ENCODE results near the gene SMIM21. TPM values are rescaled to one million over a fixed set of nuclear protein-coding genes. Genes with fewer than 3 reads are reported as not detected.
A peak's percentile ranks its signal among the peaks of the same experiment; 100 is the strongest.

The SMIM21 gene
- polyA plus RNA-seq = not detected

GRCh38 chr18:75427603-75428002, at the start of gene SMIM21:
SMIM21 (minus strand) TSS chr18:75427703; CDS start chr18:75427563, 140 bp downstream.
- DNase-seq = no peak
- H3K27me3 Mint-ChIP-seq (ENCODE audit: low read depth in 3 of 3) = peaks cover 2 to 7% (median 4%) of the 10 kb centered on the region in 3 donors
- no peak within 1 kb of the TSS for H3K4me3 Mint-ChIP-seq
- H3K36me3 Mint-ChIP-seq = no peaks in the 10 kb centered on the region
- H3K4me1 Mint-ChIP-seq = peaks cover 0 to 6% of the 10 kb centered on the region in 2 donors
- peaks cover 0 to 2% (median 0%) of the 10 kb centered on the region in 6 donors for H3K9me3 Mint-ChIP-seq
- H3K27ac Mint-ChIP-seq = no peak within 1 kb of the TSS

- H3K27ac Mint-ChIP-seq = no peak overlapping the region
- H3K27me3 Mint-ChIP-seq (ENCODE audit: low read depth in 3 of 3) = peaks cover 3 to 9% (median 5%) of the 10 kb centered on the region in 3 donors
- H3K4me1 Mint-ChIP-seq = no peaks in the 10 kb centered on the region
- no peaks in the 10 kb centered on the region for H3K9me3 Mint-ChIP-seq
- H3K4me3 Mint-ChIP-seq = no peak overlapping the region
- no peak for DNase-seq
- no peaks in the 10 kb centered on the region for H3K36me3 Mint-ChIP-seq
Measured at GRCh38 chr18:75475228-75475627, 47.7 kb upstream of the SMIM21 start.

- H3K4me1 Mint-ChIP-seq = no peaks in the 10 kb centered on the region
- no peak overlapping the region for H3K4me3 Mint-ChIP-seq
- no peak for DNase-seq
- H3K27me3 Mint-ChIP-seq (ENCODE audit: low read depth in 3 of 3) = peaks cover 3 to 9% (median 7%) of the 10 kb centered on the region in 3 donors
- no peaks in the 10 kb centered on the region for H3K36me3 Mint-ChIP-seq
- no peaks in the 10 kb centered on the region for H3K9me3 Mint-ChIP-seq
- no peak overlapping the region for H3K27ac Mint-ChIP-seq
Measured at GRCh38 chr18:75474332-75474731, 46.8 kb upstream of the SMIM21 start.

- no peaks in the 10 kb centered on the region for H3K4me1 Mint-ChIP-seq
- no peak overlapping the region for H3K4me3 Mint-ChIP-seq
- no peaks in the 10 kb centered on the region for H3K36me3 Mint-ChIP-seq
- peaks cover 3 to 12% (median 8%) of the 10 kb centered on the region in 3 donors for H3K27me3 Mint-ChIP-seq (ENCODE audit: low read depth in 3 of 3)
- H3K27ac Mint-ChIP-seq = no peak overlapping the region
- DNase-seq = no peak
- H3K9me3 Mint-ChIP-seq = no peaks in the 10 kb centered on the region
Measured at GRCh38 chr18:75473316-75473715, 45.8 kb upstream of the SMIM21 start.

- Mint-ChIP-seq H3K27ac (no peak overlapping the region), H3K4me3 (no peak overlapping the region), H3K36me3 (no peaks in the 10 kb centered on the region), H3K9me3 (no peaks in the 10 kb centered on the region), H3K27me3 (ENCODE audit: low read depth in 3 of 3) (peaks cover 3 to 8% (median 8%) of the 10 kb centered on the region in 3 donors), H3K4me1 (no peaks in the 10 kb centered on the region)
- DNase-seq = no peak
Measured at GRCh38 chr18:75472906-75473305, 45.4 kb upstream of the SMIM21 start.

GRCh38 chr18:75472396-75472795, 44.9 kb upstream of the SMIM21 start:
- Mint-ChIP-seq H3K27ac (no peak overlapping the region), H3K4me1 (no peaks in the 10 kb centered on the region), H3K27me3 (ENCODE audit: low read depth in 3 of 3) (peaks cover 3 to 8% (median 5%) of the 10 kb centered on the region in 3 donors), H3K36me3 (no peaks in the 10 kb centered on the region), H3K9me3 (no peaks in the 10 kb centered on the region), H3K4me3 (no peak overlapping the region)
- DNase-seq = no peak

- H3K36me3 Mint-ChIP-seq = no peaks in the 10 kb centered on the region
- DNase-seq = no peak
- H3K4me3 Mint-ChIP-seq = no peak overlapping the region
- no peaks in the 10 kb centered on the region for H3K4me1 Mint-ChIP-seq
- no peaks in the 10 kb centered on the region for H3K9me3 Mint-ChIP-seq
- H3K27me3 Mint-ChIP-seq (ENCODE audit: low read depth in 3 of 3) = peaks cover 3 to 8% (median 5%) of the 10 kb centered on the region in 3 donors
- no peak overlapping the region for H3K27ac Mint-ChIP-seq
Measured at GRCh38 chr18:75471850-75472249, 44.3 kb upstream of the SMIM21 start.

- H3K9me3 Mint-ChIP-seq = no peaks in the 10 kb centered on the region
- H3K27ac Mint-ChIP-seq = no peak overlapping the region
- H3K4me3 Mint-ChIP-seq = no peak overlapping the region
- H3K27me3 Mint-ChIP-seq (ENCODE audit: low read depth in 3 of 3) = peaks cover 3 to 10% (median 5%) of the 10 kb centered on the region in 3 donors
- no peaks in the 10 kb centered on the region for H3K4me1 Mint-ChIP-seq
- H3K36me3 Mint-ChIP-seq = no peaks in the 10 kb centered on the region
- DNase-seq = no peak
Measured at GRCh38 chr18:75467851-75468250, 40.3 kb upstream of the SMIM21 start.

GRCh38 chr18:75467281-75467795, 39.8 kb upstream of the SMIM21 start:
- no peaks in the 10 kb centered on the region for H3K36me3 Mint-ChIP-seq
- H3K4me1 Mint-ChIP-seq = no peaks in the 10 kb centered on the region
- no peaks in the 10 kb centered on the region for H3K9me3 Mint-ChIP-seq
- H3K4me3 Mint-ChIP-seq = no peak overlapping the region
- no peak for DNase-seq
- no peak overlapping the region for H3K27ac Mint-ChIP-seq
- peaks cover 1 to 10% (median 5%) of the 10 kb centered on the region in 3 donors for H3K27me3 Mint-ChIP-seq (ENCODE audit: low read depth in 3 of 3)

- H3K36me3 Mint-ChIP-seq = no peaks in the 10 kb centered on the region
- H3K4me1 Mint-ChIP-seq = no peaks in the 10 kb centered on the region
- H3K9me3 Mint-ChIP-seq = no peaks in the 10 kb centered on the region
Measured at GRCh38 chr18:75464356-75464755, 36.9 kb upstream of the SMIM21 start.

GRCh38 chr18:75462178-75462832, 34.8 kb upstream of the SMIM21 start:
- Mint-ChIP-seq H3K4me3 (no peak overlapping the region), H3K36me3 (peaks cover 0 to 4% (median 0%) of the 10 kb centered on the region in 3 donors), H3K9me3 (peaks cover 0 to 4% (median 0%) of the 10 kb centered on the region in 6 donors), H3K27ac (no peak overlapping the region), H3K27me3 (ENCODE audit: low read depth in 3 of 3) (peaks cover 3 to 10% (median 6%) of the 10 kb centered on the region in 3 donors), H3K4me1 (no peaks in the 10 kb centered on the region)
- no peak for DNase-seq

More at GRCh38 chr18:75464356-75464755, 36.9 kb upstream of the SMIM21 start:
- no peak overlapping the region for H3K4me3 Mint-ChIP-seq
- H3K27me3 Mint-ChIP-seq (ENCODE audit: low read depth in 3 of 3) = peaks cover 3 to 5% (median 5%) of the 10 kb centered on the region in 3 donors
- DNase-seq = no peak
- no peak overlapping the region for H3K27ac Mint-ChIP-seq

- Mint-ChIP-seq H3K4me1 (peaks cover 11 to 13% of the 10 kb centered on the region in 2 donors), H3K9me3 (peaks cover 0 to 4% (median 0%) of the 10 kb centered on the region in 6 donors), H3K36me3 (peaks cover 0 to 9% (median 3%) of the 10 kb centered on the region in 3 donors), H3K27ac (no peak overlapping the region), H3K4me3 (peak overlapping the region in 4 of 5 donors; percentile 25 to 53 (median 42)), H3K27me3 (ENCODE audit: low read depth in 3 of 3) (peaks cover 9 to 21% (median 16%) of the 10 kb centered on the region in 3 donors)
- DNase-seq = no peak
Measured at GRCh38 chr18:75456199-75456631, 28.7 kb upstream of the SMIM21 start.

GRCh38 chr18:75455249-75456198, 28.0 kb upstream of the SMIM21 start:
- H3K4me3 Mint-ChIP-seq = peak overlapping the region; percentile 44 to 69 (median 59)

More at GRCh38 chr18:75455249-75456198, 28.0 kb upstream of the SMIM21 start:
- no peak for DNase-seq
- peaks cover 0 to 4% (median 0%) of the 10 kb centered on the region in 6 donors for H3K9me3 Mint-ChIP-seq
- no peak overlapping the region for H3K27ac Mint-ChIP-seq
- peaks cover 11 to 13% of the 10 kb centered on the region in 2 donors for H3K4me1 Mint-ChIP-seq
- peaks cover 0 to 9% (median 3%) of the 10 kb centered on the region in 3 donors for H3K36me3 Mint-ChIP-seq
- H3K27me3 Mint-ChIP-seq (ENCODE audit: low read depth in 3 of 3) = peaks cover 9 to 21% (median 16%) of the 10 kb centered on the region in 3 donors

Measured in immature natural killer cell (primary cell).